HG03108 (cell line): Measurements from ENCODE around the gene BATF3.
A peak's percentile ranks its signal among the peaks of the same experiment; 100 is the strongest.
"Not testable (repeated sequence)": the region's sequence is repeated elsewhere in the genome, so short reads cannot be mapped to it uniquely, and the experiment has no call there.

Experiments
- ATAC-seq: cut with Tn5 transposase; IDR thresholded peaks from one replicate; pipeline ENCODE4 v1.9.1; 2021; ENCODE audit warnings: moderate library complexity; ENCODE audit not compliant: unreplicated experiment

The BATF3 gene, protein sequence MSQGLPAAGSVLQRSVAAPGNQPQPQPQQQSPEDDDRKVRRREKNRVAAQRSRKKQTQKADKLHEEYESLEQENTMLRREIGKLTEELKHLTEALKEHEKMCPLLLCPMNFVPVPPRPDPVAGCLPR

GRCh38 chr1:212699625-212700222 is at the start of gene BATF3:
BATF3 (minus strand) TSS chr1:212699840; CDS start chr1:212699762, 78 bp downstream.
- peak; percentile 11 for ATAC-seq

DNA sequence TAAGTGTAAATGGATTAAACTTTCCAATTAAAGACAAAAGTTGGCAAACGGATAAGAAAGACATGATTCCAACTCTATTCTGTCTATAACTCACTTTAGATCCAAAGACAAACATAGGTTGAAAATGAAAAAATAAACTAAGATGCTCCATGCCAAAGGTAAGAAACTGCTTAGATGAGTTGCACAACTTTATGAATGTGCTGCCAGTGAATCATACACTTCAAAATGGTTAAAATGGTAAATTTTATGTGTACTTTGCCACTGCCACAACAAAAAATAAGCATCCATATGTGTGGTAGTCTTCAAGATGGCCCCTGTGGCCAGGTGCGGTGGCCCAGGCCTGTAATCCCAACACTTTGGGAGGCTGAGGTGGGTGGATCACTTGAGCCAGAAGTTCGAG is 46.9 kb upstream of the BATF3 start:
- no peak for ATAC-seq

- no peak for ATAC-seq
Measured at GRCh38 chr1:212745303-212745702, 45.7 kb upstream of the BATF3 start.

DNA sequence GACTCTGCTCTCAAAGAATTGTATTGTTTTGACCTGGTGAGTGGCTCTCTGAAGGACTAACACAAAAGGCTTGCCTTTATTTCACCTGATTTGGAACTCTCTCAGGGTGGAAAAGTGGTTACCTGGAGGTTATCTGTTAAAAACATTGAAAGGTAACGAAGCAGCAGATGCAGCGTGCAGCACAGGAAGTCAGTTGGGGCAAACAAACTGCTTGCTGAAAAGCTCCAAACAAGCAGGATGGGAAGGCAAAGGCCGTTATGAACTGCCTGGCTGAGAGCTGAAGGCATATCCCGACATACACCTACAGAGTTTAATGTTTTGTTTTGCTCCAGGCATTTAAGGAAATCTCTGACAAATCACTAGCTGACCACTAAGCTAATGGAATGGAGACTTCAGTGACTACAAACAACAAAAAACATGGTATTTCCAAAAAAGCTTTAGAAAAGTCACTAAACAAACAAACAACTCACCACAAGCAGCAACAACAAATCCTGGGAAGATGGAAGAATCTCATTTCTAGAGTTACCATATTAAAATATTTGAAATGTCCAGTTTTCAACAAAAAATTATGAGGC is 44.3 kb upstream of the BATF3 start:
- no peak for ATAC-seq

GRCh38 chr1:212738330-212738729 is 38.7 kb upstream of the BATF3 start:
- no peak for ATAC-seq

DNA sequence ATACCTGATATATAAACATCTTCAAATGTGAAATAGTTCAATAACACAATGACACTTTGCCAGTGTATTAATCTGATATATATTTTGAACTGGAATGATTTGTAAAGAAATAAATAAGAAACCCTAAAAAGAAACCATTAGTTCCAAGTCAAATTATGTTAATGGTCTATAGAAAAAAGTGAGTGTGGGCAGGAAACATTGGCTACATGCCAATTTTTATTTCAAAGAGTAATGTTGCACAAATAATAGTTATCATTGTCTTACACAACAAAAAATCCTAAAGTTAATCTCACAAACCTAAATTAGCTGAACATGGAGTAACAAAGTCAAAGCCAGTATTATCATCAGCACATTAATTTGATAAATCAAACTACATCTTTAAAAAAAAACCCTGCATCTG is 37.9 kb upstream of the BATF3 start:
- no peak for ATAC-seq

DNA sequence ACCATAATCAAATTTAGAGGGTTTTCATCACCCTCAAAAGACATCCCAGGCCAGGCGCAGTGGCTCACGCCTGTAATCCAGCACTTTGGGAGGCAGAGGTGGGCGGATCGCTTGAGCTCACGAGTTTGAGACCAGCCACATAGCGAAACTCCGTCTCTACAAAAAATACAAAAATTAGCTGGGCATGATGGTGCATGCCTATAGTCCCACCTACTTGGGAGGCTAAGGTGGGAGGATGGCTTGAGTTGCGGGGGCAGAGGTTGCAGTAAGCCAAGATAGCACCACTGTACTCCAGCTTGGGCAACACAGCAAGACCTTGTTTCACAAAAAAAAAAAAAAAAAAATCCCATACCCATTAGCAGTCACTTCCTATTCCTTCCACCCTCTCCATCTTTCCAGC is 33.5 kb upstream of the BATF3 start:
- ATAC-seq = no peak

GRCh38 chr1:212731630-212732029 is 32.0 kb upstream of the BATF3 start:
- ATAC-seq = no peak

- no peak for ATAC-seq
Measured at GRCh38 chr1:212728606-212729005, 29.0 kb upstream of the BATF3 start.

- ATAC-seq = no peak
Measured at GRCh38 chr1:212727386-212728181, 27.9 kb upstream of the BATF3 start.

GRCh38 chr1:212724679-212725078 is 25.0 kb upstream of the BATF3 start:
- not testable (repeated sequence) for ATAC-seq

DNA sequence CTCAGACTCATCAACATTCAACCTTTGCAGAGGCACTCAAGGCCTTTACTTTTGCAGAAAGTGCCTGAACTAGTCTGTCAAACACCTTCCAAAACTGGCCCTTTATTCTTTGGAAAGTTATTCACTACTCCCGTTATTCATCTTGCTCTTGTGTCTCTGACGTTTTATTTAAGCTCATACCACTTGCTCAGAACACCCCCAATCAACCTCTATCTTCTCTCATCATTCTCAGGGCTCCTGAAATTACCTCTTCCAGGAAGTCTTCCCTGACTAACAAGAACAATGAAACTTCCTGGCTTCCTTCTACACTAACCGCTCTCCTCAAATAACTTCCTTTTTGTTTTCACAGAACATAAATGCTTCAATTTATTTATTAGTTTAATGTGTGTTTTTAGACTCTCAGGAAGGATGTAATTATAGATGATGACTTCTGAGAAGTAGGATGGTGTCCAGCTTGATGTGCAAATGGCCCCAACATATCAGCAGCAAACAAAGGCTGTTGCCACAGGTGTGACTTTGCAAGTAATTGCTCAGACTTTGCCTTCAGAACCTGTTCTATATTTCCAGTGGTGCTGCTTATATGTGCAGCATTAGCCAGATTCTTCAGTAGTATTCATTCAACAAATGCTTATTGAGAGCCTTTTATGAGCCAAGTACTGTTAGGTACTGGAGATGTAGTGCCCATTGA is 22.8 kb upstream of the BATF3 start:
- ATAC-seq = no peak

DNA sequence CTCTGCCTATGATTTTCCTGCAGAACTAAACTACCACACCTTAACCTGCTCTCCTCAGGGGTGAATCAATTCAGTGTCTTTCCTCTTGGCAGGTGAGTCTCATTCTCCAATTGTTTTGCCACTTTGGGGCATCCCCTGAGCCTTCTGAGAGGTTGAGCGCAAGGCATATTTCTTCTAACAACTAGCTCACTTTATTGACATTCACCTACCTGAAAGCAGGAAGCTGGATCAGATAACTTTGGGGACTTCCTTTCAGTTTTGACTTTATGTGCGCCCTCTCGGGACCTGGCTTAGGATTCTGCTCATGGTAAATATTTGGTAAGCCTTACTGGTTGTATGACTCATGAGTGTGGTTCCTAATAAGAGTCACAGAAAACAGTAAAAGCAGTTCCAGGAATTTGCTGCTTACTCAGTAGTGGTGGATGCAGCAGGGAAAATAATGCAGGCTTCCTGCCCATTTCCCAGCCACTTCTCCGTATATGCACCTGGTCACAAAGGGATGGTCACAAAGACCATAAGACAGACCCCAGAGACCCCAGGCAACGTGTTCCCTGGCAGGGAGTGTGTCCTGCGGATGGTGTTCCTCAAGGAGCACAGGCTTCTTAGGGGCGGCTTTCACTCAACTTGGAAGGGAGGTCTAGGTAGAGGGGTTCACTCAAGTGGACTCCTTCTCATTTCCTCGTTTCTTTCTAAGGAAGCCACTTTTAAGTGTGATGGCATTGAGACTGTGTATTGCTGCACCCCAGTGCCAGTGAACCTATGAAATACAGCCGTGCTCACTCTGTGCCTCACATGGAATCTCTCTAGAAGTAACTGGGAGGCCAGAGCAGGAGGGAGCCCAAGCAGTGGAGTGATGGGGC is 22.0 kb upstream of the BATF3 start:
- no peak for ATAC-seq

DNA sequence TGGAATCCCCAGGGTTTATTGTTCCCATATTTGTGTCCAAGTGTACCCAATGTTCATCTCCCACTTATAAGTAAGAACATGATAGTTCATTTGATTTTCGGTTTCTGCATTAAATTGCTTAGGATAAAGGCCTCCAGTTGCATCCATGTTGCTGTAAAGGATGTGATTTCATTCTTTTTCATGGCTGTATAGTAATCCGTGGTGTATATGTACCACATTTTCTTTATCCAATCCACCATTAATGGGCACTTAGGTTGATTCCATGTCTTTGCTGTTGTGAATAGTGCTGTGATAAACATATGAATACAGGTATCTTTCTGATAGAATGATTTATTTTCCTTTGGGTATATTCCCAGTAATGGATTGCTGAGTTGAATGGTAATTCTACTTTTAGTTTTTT is 20.0 kb upstream of the BATF3 start:
- no peak for ATAC-seq

GRCh38 chr1:212718499-212718898 is 18.9 kb upstream of the BATF3 start:
- no peak for ATAC-seq

DNA sequence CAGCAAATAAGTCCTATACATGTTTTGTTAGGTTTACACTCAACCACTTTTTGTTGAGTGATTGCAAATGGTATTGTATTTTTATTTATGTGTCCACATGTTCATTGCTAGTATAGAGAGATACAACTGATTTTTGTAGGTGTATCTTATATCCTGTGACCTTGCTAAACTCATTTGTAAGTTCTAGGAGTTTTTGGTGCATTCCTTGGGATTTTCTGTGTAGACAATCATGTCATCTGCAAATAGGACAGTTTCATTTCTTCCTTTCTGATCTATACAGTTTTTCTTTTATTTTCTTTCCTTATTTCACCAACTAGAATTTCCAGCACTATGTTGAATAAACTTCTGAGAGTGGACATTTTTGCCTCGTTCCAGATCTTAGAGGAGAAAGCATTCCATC is 16.5 kb upstream of the BATF3 start:
- ATAC-seq = no peak

DNA sequence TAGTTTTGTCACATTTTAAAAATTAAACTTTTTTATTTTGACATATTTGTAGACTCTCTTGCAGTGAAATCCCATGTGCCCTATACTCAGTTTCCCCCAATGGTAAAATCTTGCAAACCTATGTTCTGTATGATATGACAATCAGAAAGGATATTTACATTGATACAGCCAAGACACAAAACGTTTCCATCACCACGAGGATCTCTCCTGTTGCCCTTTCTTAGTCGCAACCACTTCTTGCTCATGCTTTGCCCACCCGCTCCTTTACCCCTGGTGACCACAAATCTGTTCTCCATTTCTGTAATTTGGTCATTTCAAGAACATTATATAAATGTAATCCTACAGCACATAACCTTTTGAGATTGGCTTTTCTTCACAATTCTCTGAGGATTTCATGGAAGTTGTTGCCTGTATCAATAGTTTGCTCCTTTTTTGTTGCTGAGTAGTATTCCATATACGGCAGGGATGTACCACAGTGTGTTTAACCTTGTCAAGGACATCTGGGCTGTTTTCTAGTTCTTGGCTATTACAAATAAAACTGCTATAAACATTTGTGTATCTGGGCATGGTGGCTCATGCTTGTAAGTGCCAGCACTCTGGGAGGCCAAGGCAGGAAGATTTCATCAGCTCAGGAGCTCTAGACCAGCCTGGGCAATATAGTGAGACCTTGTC is 14.0 kb upstream of the BATF3 start:
- no peak for ATAC-seq

DNA sequence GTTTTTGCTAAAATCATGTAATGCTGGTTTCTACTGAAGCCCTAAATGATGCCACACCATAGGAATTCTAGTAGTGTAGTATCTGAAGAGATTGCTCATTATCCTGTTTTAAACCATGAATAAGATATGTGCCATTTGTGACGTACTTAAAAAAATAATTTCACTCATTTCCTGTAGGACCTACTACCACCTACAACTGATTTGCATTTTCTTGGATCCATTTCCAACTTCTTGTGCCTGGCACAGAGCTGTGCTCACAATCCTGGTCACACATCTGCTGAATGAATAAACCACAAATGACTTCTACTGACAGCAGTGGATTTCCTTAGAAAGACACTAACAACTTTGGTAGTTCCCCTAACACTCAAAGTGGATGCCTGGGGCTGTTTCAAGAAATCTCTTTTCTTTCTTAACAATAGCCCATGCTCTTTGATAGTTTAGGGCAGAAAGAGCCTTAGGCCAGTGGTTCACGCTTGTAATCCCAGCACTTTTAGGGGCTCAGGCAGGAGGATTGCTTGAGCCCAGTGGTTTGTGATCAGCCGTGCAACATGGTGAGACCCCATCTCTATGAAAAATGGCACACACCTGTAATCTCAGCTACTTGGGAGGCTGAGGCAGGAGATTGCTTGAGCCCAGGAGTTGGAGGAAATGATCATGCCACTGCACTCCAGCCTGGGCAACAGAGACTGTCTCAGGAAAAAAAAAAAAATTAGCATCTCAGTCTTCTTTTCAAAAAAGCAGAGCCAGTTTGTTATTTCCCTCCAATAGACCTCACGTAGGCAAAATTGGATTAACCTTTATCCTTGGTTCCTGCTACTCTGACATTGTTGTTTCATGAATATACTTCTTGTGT is 13.0 kb upstream of the BATF3 start:
- ATAC-seq = no peak

- not testable (repeated sequence) for ATAC-seq
Measured at GRCh38 chr1:212711974-212712373, 12.3 kb upstream of the BATF3 start.
